HG03432 (cell line): ENCODE results near the gene SMYD3.
A peak's percentile ranks its signal among the peaks of the same experiment; 100 is the strongest.

ENCODE experiments used
- ATAC-seq: cut with Tn5 transposase; IDR thresholded peaks from one replicate; pipeline ENCODE4 v1.9.1; 2021; ENCODE audit warnings: mild to moderate bottlenecking, moderate library complexity; ENCODE audit not compliant: unreplicated experiment

SMYD3 gene

GRCh38 chr1:246221485-246222255, 285.4 kb downstream of the SMYD3 start:
- no peak for ATAC-seq

- no peak for ATAC-seq
These were observed 286.5 kb downstream of the SMYD3 start for GRCh38 chr1:246220495-246221065.

- ATAC-seq, result peak; percentile 74
These were observed 287.5 kb downstream of the SMYD3 start for GRCh38 chr1:246219508-246220030.

GRCh38 chr1:246218686-246219085, 288.4 kb downstream of the SMYD3 start:
- no peak for ATAC-seq

- ATAC-seq, result no peak
These were observed 290.2 kb downstream of the SMYD3 start for GRCh38 chr1:246216906-246217305.

GRCh38 chr1:246215510-246215903, 291.6 kb downstream of the SMYD3 start:
- no peak for ATAC-seq

GRCh38 chr1:246214708-246215509, 292.2 kb downstream of the SMYD3 start:
- ATAC-seq, result peak; percentile 96

GRCh38 chr1:246213947-246214346, 293.1 kb downstream of the SMYD3 start:
- no peak for ATAC-seq

GRCh38 chr1:246213502-246213901, 293.6 kb downstream of the SMYD3 start:
- no peak for ATAC-seq

- no peak for ATAC-seq
These were observed 294.0 kb downstream of the SMYD3 start for GRCh38 chr1:246213036-246213435.

GRCh38 chr1:246212013-246212412, 295.1 kb downstream of the SMYD3 start:
- ATAC-seq, result no peak

GRCh38 chr1:246210756-246211155, 296.3 kb downstream of the SMYD3 start:
- no peak for ATAC-seq

GRCh38 chr1:246208105-246208504, 299.0 kb downstream of the SMYD3 start:
- ATAC-seq, result no peak

GRCh38 chr1:246203180-246203579, 303.9 kb downstream of the SMYD3 start:
- ATAC-seq, result no peak

GRCh38 chr1:246200738-246201137, 306.3 kb downstream of the SMYD3 start:
- no peak for ATAC-seq

GRCh38 chr1:246200225-246200624, 306.9 kb downstream of the SMYD3 start:
- no peak for ATAC-seq

GRCh38 chr1:246199086-246199645, 307.9 kb downstream of the SMYD3 start:
- no peak for ATAC-seq

GRCh38 chr1:246198115-246198816, 308.8 kb downstream of the SMYD3 start:
- no peak for ATAC-seq

- ATAC-seq, result no peak
These were observed 310.0 kb downstream of the SMYD3 start for GRCh38 chr1:246197076-246197475.

- no peak for ATAC-seq
These were observed 311.8 kb downstream of the SMYD3 start for GRCh38 chr1:246195296-246195695.

- no peak for ATAC-seq
These were observed 313.5 kb downstream of the SMYD3 start for GRCh38 chr1:246193537-246193936.
